BLaER1 treated with 17β-estradiol and CSF1 and Interleukin-3, amounts not matched to agents 10 nM and 100 nM (cell line): ENCODE results near the gene CDH11.

Experiments used
- H3K27ac ChIP-seq, 11 experiments: shearing (Covaris generic); formaldehyde crosslinking; 2 replicates each; pipeline ENCODE4 v1.8.1; 2022
- H3K27me3 ChIP-seq, 11 experiments: shearing (Covaris generic); formaldehyde crosslinking; 2 replicates each; pipeline ENCODE4 v1.8.1; 2022
- H3K36me3 ChIP-seq, 11 experiments: shearing (Covaris generic); formaldehyde crosslinking; 2 replicates each; pipeline ENCODE4 v1.8.1; 2022
- H3K4me1 ChIP-seq, 10 experiments: shearing (Covaris generic); formaldehyde crosslinking; 2 replicates each; pipeline ENCODE4 v1.8.1; 2022
- H3K4me2 ChIP-seq, 11 experiments: shearing (Covaris generic); formaldehyde crosslinking; 2 replicates each; pipeline ENCODE4 v1.8.1; 2022
- H3K4me3 ChIP-seq, 10 experiments: shearing (Covaris generic); formaldehyde crosslinking; 2 replicates each; pipeline ENCODE4 v1.8.1; 2022
- H3K9ac ChIP-seq, 11 experiments: shearing (Covaris generic); formaldehyde crosslinking; 2 replicates each; pipeline ENCODE4 v1.8.1; 2022
- H3K9me3 ChIP-seq, 11 experiments: shearing (Covaris generic); formaldehyde crosslinking; replicated peaks in 1 of 11; 2 replicates each; pipeline ENCODE4 v1.8.1; 2022
- H4K20me1 ChIP-seq, 11 experiments: shearing (Covaris generic); formaldehyde crosslinking; 2 replicates each; pipeline ENCODE4 v1.8.1; 2022
- Cebpa-rat ChIP-seq, 11 experiments: shearing (Covaris generic); IDR thresholded peaks; 2 replicates each; pipeline ENCODE4 v1.8.1; 2022

CDH11 gene

GRCh38 chr16:65095090-65095728, 26.7 kb downstream of the CDH11 start:
- TF ChIP-seq Cebpa-rat (IDR thresholded peaks at IDR 0.05), result no peak
- H3K27ac ChIP-seq, result no peak overlapping the region
- H3K9ac ChIP-seq, result no peak overlapping the region
- H3K36me3 ChIP-seq, result no peaks in the 10 kb centered on the region
- H3K4me3 ChIP-seq, result no peak overlapping the region
- H4K20me1 ChIP-seq, result no peaks in the 10 kb centered on the region
- H3K27me3 ChIP-seq, result no peaks in the 10 kb centered on the region
- no peaks in the 10 kb centered on the region for H3K4me1 ChIP-seq
- no peak overlapping the region for H3K4me2 ChIP-seq
- no peaks in the 10 kb centered on the region for H3K9me3 ChIP-seq

- no peak for TF ChIP-seq Cebpa-rat (IDR thresholded peaks at IDR 0.05)
- H3K4me2 ChIP-seq, result no peak overlapping the region
- no peak overlapping the region for H3K9ac ChIP-seq
- no peak overlapping the region for H3K4me3 ChIP-seq
- no peaks in the 10 kb centered on the region for H3K36me3 ChIP-seq
- H4K20me1 ChIP-seq, result no peaks in the 10 kb centered on the region
- H3K4me1 ChIP-seq, result no peaks in the 10 kb centered on the region
- no peak overlapping the region for H3K27ac ChIP-seq
- no peaks in the 10 kb centered on the region for H3K27me3 ChIP-seq
- H3K9me3 ChIP-seq, result no peaks in the 10 kb centered on the region
Observed at GRCh38 chr16:65094009-65094408, 27.9 kb downstream of the CDH11 start.

- H3K4me3 ChIP-seq, result no peak overlapping the region
- TF ChIP-seq Cebpa-rat (IDR thresholded peaks at IDR 0.05), result no peak
- no peaks in the 10 kb centered on the region for H3K9me3 ChIP-seq
- H3K4me1 ChIP-seq, result no peaks in the 10 kb centered on the region
- no peak overlapping the region for H3K4me2 ChIP-seq
- no peaks in the 10 kb centered on the region for H3K27me3 ChIP-seq
- H3K36me3 ChIP-seq, result no peaks in the 10 kb centered on the region
- no peak overlapping the region for H3K9ac ChIP-seq
- no peaks in the 10 kb centered on the region for H4K20me1 ChIP-seq
- no peak overlapping the region for H3K27ac ChIP-seq
Observed at GRCh38 chr16:65083164-65083857, 38.6 kb downstream of the CDH11 start.

GRCh38 chr16:65079549-65079948, 42.3 kb downstream of the CDH11 start:
- Histone ChIP-seq H3K9ac (no peak overlapping the region), H3K27ac (no peak overlapping the region), H3K4me2 (no peak overlapping the region), H4K20me1 (no peaks in the 10 kb centered on the region), H3K4me3 (no peak overlapping the region), H3K27me3 (no peaks in the 10 kb centered on the region), H3K36me3 (no peaks in the 10 kb centered on the region), H3K9me3 (no peaks in the 10 kb centered on the region), H3K4me1 (no peaks in the 10 kb centered on the region)
- no peak for TF ChIP-seq Cebpa-rat (IDR thresholded peaks at IDR 0.05)

GRCh38 chr16:65077181-65077580, 44.7 kb downstream of the CDH11 start:
- Histone ChIP-seq H3K4me3 (no peak overlapping the region), H3K27me3 (no peaks in the 10 kb centered on the region), H3K4me1 (no peaks in the 10 kb centered on the region), H3K36me3 (no peaks in the 10 kb centered on the region), H3K9me3 (no peaks in the 10 kb centered on the region), H3K4me2 (no peak overlapping the region), H4K20me1 (no peaks in the 10 kb centered on the region), H3K9ac (no peak overlapping the region), H3K27ac (no peak overlapping the region)
- no peak for TF ChIP-seq Cebpa-rat (IDR thresholded peaks at IDR 0.05)

- Histone ChIP-seq H3K4me3 (no peak overlapping the region), H3K9me3 (no peaks in the 10 kb centered on the region), H3K4me2 (no peak overlapping the region), H3K27ac (no peak overlapping the region), H3K4me1 (no peaks in the 10 kb centered on the region), H4K20me1 (no peaks in the 10 kb centered on the region), H3K36me3 (no peaks in the 10 kb centered on the region), H3K27me3 (no peaks in the 10 kb centered on the region), H3K9ac (no peak overlapping the region)
- TF ChIP-seq Cebpa-rat (IDR thresholded peaks at IDR 0.05), result no peak
Observed at GRCh38 chr16:65075877-65076276, 46.0 kb downstream of the CDH11 start.

- Histone ChIP-seq H3K27ac (no peak overlapping the region), H3K36me3 (no peaks in the 10 kb centered on the region), H3K4me3 (no peak overlapping the region), H3K4me2 (no peak overlapping the region), H3K27me3 (no peaks in the 10 kb centered on the region), H3K4me1 (no peaks in the 10 kb centered on the region), H3K9ac (no peak overlapping the region), H4K20me1 (no peaks in the 10 kb centered on the region), H3K9me3 (no peaks in the 10 kb centered on the region)
- TF ChIP-seq Cebpa-rat (IDR thresholded peaks at IDR 0.05), result no peak
Observed at GRCh38 chr16:65071433-65072311, 50.2 kb downstream of the CDH11 start.

GRCh38 chr16:65070831-65071432, 50.9 kb downstream of the CDH11 start:
- Histone ChIP-seq H4K20me1 (no peaks in the 10 kb centered on the region), H3K4me1 (no peaks in the 10 kb centered on the region), H3K27ac (no peak overlapping the region), H3K9me3 (no peaks in the 10 kb centered on the region), H3K36me3 (no peaks in the 10 kb centered on the region), H3K4me2 (no peak overlapping the region), H3K9ac (no peak overlapping the region), H3K27me3 (no peaks in the 10 kb centered on the region), H3K4me3 (no peak overlapping the region)
- TF ChIP-seq Cebpa-rat (IDR thresholded peaks at IDR 0.05), result no peak

GRCh38 chr16:65069766-65070165, 52.1 kb downstream of the CDH11 start:
- Histone ChIP-seq H3K9me3 (no peaks in the 10 kb centered on the region), H3K4me3 (no peak overlapping the region), H4K20me1 (no peaks in the 10 kb centered on the region), H3K27me3 (no peaks in the 10 kb centered on the region), H3K9ac (no peak overlapping the region), H3K4me2 (no peak overlapping the region), H3K4me1 (no peaks in the 10 kb centered on the region), H3K36me3 (no peaks in the 10 kb centered on the region), H3K27ac (no peak overlapping the region)
- no peak for TF ChIP-seq Cebpa-rat (IDR thresholded peaks at IDR 0.05)
